Calu3 (cell line): ENCODE measurements around the gene RRP15. TPM values are rescaled to one million over a fixed set of nuclear protein-coding genes. Genes with fewer than 3 reads are reported as not detected.
"Not testable (repeated sequence)": the region's sequence is repeated elsewhere in the genome, so short reads cannot be mapped to it uniquely, and the experiment has no call there.

Source experiments
- BruUV-seq: library from RNA; stranded (reverse); fragments of 400-500 nt; replicated peaks from 2 replicates; lab custom pipeline; 2021; lab: Mats Ljungman, UMichigan
- CTCF ChIA-PET: fragments of 300-600 bp; sonication (Branson Sonifier 250); formaldehyde crosslinking; loops from one replicate; lab custom pipeline; 2022; ENCODE audit warnings: antibody characterized with exemption; lab: Charles Lee
- DNase-seq: peaks from one replicate; pipeline ENCODE4 v3.0.0; 2022
- H3K27ac Mint-ChIP-seq: one replicate; pipeline ENCODE4 v1.8.0; 2022; ENCODE audit warnings: mixed read lengths; ENCODE audit not compliant: unreplicated experiment
- H3K27me3 Mint-ChIP-seq: one replicate; pipeline ENCODE4 v1.8.0; 2022; ENCODE audit warnings: mixed read lengths; ENCODE audit not compliant: unreplicated experiment
- H3K36me3 Mint-ChIP-seq: one replicate; pipeline ENCODE4 v1.8.0; 2022; ENCODE audit warnings: mild to moderate bottlenecking, moderate library complexity, mixed read lengths; ENCODE audit not compliant: insufficient read depth, unreplicated experiment
- H3K4me1 Mint-ChIP-seq: one replicate; pipeline ENCODE4 v1.8.0; 2022; ENCODE audit warnings: mild to moderate bottlenecking, low read depth, mixed read lengths; ENCODE audit not compliant: unreplicated experiment
- H3K4me3 Mint-ChIP-seq: one replicate; pipeline ENCODE4 v1.8.0; 2022; ENCODE audit warnings: mild to moderate bottlenecking, low read depth, moderate library complexity, mixed read lengths; ENCODE audit not compliant: unreplicated experiment
- H3K9me3 Mint-ChIP-seq: one replicate; pipeline ENCODE4 v1.8.0; 2022; ENCODE audit warnings: low read depth, mixed read lengths; ENCODE audit not compliant: unreplicated experiment
- intact Hi-C: fragments of 100-400 bp; cut with micrococcal nuclease; formaldehyde crosslinking; loops from one replicate; pipeline ENCODE4 v1.10.0; 2022; ENCODE audit not compliant: unreplicated experiment
- total RNA-seq: library from RNA; stranded (reverse); gene quantifications from 2 replicates; pipeline ENCODE4 v1.2.3, GENCODE V29; 2022
- TF ChIP-seq, protein P1 (sequence below): fragments of 200-600 bp; IDR thresholded peaks from one replicate; pipeline ENCODE4 v1.8.0; 2022; ENCODE audit warnings: antibody characterized with exemption; ENCODE audit not compliant: unreplicated experiment

The RRP15 gene
- total RNA-seq, 1 experiment from 2014 or later, result 44.0 TPM

DNA sequence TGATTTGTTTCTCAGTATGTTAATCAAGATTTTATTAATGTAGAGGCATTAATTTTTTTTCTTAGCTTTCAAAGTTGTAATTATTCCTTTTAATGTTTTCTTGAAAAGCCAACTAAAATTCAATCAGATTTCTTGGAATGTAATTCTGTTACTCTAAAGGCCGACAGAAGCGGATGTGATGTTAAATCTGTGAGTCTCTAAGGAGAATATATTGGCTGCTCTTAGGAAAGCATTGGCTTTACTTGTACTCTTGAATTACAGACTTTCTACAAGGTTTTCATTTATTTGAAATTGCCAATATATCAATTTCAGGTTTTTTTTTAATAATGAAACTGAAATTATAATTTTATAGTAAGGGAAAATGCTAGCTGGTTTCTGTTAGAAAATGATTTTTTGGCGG is 29.2 kb downstream of the RRP15 start:
- intact Hi-C loops, result no loop called here
- DNase-seq, result no peak
- TF ChIP-seq, protein P1, sequence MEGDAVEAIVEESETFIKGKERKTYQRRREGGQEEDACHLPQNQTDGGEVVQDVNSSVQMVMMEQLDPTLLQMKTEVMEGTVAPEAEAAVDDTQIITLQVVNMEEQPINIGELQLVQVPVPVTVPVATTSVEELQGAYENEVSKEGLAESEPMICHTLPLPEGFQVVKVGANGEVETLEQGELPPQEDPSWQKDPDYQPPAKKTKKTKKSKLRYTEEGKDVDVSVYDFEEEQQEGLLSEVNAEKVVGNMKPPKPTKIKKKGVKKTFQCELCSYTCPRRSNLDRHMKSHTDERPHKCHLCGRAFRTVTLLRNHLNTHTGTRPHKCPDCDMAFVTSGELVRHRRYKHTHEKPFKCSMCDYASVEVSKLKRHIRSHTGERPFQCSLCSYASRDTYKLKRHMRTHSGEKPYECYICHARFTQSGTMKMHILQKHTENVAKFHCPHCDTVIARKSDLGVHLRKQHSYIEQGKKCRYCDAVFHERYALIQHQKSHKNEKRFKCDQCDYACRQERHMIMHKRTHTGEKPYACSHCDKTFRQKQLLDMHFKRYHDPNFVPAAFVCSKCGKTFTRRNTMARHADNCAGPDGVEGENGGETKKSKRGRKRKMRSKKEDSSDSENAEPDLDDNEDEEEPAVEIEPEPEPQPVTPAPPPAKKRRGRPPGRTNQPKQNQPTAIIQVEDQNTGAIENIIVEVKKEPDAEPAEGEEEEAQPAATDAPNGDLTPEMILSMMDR, result no peak
- Mint-ChIP-seq H3K4me3 (no peak overlapping the region), H3K27ac (no peak overlapping the region), H3K4me1 (no peaks in the 10 kb centered on the region), H3K27me3 (no peaks in the 10 kb centered on the region), H3K36me3 (no peaks in the 10 kb centered on the region), H3K9me3 (no peaks in the 10 kb centered on the region)
- no TSS peak for BruUV-seq
- CTCF ChIA-PET, result no interaction called here

DNA sequence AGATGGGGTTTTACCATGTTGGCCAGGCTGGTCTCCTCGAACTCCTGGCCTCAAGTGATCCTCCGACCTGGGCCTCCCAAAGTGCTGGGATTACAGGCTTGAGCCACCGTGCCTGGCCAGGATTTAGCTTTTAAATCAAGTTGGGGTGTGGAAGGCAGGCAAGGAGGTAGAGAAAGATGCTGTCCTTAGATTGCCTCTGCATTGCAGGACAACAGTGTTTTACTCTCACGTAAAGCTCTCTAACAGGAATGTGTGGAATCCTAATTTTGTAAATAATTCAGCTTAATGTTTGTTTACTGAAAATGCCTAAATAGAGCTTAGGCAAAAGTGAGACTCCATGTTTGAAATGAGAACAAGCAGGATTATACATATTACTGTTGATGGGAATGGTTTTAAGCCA is 30.5 kb downstream of the RRP15 start:
- Mint-ChIP-seq H3K27me3 (no peaks in the 10 kb centered on the region), H3K36me3 (no peaks in the 10 kb centered on the region), H3K27ac (no peak overlapping the region), H3K4me3 (no peak overlapping the region), H3K9me3 (no peaks in the 10 kb centered on the region), H3K4me1 (no peaks in the 10 kb centered on the region)
- CTCF ChIA-PET, result interaction anchor here (0.7 kb wide), 1 partner anchor 1066 kb away, joined by 3 read pairs; no protein-coding TSS in a partner anchor
- DNase-seq, result no peak
- no TSS peak for BruUV-seq
- intact Hi-C loops, result no loop called here
- TF ChIP-seq, protein P1, result no peak

GRCh38 chr1:218317061-218317460 is 32.0 kb downstream of the RRP15 start:
- no TSS peak for BruUV-seq
- Mint-ChIP-seq H3K36me3 (no peaks in the 10 kb centered on the region), H3K27ac (no peak overlapping the region), H3K4me3 (no peak overlapping the region), H3K27me3 (no peaks in the 10 kb centered on the region), H3K9me3 (no peaks in the 10 kb centered on the region), H3K4me1 (no peaks in the 10 kb centered on the region)
- DNase-seq, result no peak
- TF ChIP-seq, protein P1, result no peak
- CTCF ChIA-PET, result no interaction called here
- intact Hi-C loops, result no loop called here

GRCh38 chr1:218320182-218320581 is 35.1 kb downstream of the RRP15 start:
- H3K4me3 Mint-ChIP-seq, CTCF ChIA-PET, H3K4me1 Mint-ChIP-seq, H3K27me3 Mint-ChIP-seq, DNase-seq, H3K9me3 Mint-ChIP-seq, BruUV-seq, H3K27ac Mint-ChIP-seq, intact Hi-C loops, H3K36me3 Mint-ChIP-seq: not testable (repeated sequence)

- CTCF ChIA-PET, result no interaction called here
- Mint-ChIP-seq H3K27ac (no peak overlapping the region), H3K9me3 (no peaks in the 10 kb centered on the region), H3K27me3 (no peaks in the 10 kb centered on the region), H3K4me1 (no peaks in the 10 kb centered on the region), H3K36me3 (peaks cover 5% of the 10 kb centered on the region), H3K4me3 (no peak overlapping the region)
- TF ChIP-seq, protein P1, result no peak
- no peak for DNase-seq
- intact Hi-C loops, result no loop called here
- no TSS peak for BruUV-seq
These were observed 37.7 kb downstream of the RRP15 start for GRCh38 chr1:218322762-218323161.
